HG02571 (cell line): ENCODE data around the gene NBR1.
"Not testable (repeated sequence)": the region's sequence is repeated elsewhere in the genome, so short reads cannot be mapped to it uniquely, and the experiment has no call there.

Experiments
- ATAC-seq: cut with Tn5 transposase; IDR thresholded peaks from one replicate; pipeline ENCODE4 v1.9.1; 2021; ENCODE audit warnings: mild to moderate bottlenecking, moderate library complexity; ENCODE audit not compliant: unreplicated experiment

NBR1 gene, protein sequence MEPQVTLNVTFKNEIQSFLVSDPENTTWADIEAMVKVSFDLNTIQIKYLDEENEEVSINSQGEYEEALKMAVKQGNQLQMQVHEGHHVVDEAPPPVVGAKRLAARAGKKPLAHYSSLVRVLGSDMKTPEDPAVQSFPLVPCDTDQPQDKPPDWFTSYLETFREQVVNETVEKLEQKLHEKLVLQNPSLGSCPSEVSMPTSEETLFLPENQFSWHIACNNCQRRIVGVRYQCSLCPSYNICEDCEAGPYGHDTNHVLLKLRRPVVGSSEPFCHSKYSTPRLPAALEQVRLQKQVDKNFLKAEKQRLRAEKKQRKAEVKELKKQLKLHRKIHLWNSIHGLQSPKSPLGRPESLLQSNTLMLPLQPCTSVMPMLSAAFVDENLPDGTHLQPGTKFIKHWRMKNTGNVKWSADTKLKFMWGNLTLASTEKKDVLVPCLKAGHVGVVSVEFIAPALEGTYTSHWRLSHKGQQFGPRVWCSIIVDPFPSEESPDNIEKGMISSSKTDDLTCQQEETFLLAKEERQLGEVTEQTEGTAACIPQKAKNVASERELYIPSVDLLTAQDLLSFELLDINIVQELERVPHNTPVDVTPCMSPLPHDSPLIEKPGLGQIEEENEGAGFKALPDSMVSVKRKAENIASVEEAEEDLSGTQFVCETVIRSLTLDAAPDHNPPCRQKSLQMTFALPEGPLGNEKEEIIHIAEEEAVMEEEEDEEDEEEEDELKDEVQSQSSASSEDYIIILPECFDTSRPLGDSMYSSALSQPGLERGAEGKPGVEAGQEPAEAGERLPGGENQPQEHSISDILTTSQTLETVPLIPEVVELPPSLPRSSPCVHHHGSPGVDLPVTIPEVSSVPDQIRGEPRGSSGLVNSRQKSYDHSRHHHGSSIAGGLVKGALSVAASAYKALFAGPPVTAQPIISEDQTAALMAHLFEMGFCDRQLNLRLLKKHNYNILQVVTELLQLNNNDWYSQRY

DNA sequence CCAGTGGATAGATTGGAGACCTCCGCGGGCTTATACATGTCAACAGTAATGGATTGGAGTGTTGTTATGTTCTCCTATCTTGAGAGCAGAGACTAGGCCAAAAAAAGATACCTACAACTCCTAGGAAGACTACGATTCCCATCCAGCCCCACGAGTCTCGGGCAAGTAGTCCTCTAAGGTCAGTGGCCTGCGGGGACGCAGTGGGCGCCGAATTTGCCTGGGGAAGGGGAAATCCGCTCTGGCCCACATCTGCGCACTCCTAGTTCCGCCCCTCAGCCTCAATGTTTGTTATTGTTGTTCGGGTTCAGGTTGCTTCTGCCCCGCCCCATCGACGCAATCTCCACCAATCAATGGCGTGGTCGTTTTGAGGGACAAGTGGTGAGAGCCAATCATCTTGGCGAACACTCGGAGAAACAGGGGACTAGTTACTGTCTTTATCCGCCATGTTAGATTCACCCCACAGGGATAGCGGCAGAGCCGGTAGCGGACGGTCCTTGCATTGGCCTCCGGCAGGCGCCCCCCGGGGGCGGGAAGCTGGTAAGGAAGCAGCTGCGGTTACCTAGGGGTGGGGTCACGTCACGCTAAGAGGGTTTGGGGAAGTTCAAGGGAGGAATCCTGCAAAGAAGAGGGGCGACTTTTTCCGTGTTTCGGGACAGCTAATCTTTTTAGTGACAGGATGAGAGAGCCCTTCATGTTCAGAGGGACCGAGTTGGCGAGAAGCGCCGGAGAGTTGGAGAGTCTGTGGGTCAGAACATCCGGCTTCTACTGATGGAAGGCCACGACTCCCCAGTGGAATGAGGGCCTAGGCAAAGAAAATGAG lies at the start of gene NBR1:
NBR1 (plus strand) TSS at position 449 of the 820 bp plus-strand sequence. CDS start 4,586 bp downstream, outside the sequence.
- ATAC-seq = peak; percentile 73

DNA sequence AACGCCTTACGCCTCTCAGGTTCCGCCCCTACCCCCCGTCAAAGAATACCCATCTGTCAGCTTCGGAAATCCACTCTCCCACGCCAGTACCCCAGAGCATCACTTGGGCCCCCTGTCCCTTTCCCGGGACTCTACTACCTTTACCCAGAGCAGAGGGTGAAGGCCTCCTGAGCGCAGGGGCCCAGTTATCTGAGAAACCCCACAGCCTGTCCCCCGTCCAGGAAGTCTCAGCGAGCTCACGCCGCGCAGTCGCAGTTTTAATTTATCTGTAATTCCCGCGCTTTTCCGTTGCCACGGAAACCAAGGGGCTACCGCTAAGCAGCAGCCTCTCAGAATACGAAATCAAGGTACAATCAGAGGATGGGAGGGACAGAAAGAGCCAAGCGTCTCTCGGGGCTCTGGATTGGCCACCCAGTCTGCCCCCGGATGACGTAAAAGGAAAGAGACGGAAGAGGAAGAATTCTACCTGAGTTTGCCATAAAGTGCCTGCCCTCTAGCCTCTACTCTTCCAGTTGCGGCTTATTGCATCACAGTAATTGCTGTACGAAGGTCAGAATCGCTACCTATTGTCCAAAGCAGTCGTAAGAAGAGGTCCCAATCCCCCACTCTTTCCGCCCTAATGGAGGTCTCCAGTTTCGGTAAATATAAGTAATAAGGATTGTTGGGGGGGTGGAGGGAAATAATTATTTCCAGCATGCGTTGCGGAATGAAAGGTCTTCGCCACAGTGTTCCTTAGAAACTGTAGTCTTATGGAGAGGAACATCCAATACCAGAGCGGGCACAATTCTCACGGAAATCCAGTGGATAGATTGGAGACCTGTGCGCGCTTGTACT lies 45.7 kb upstream of the NBR1 start, which contains the start of gene BRCA1:
BRCA1 (minus strand) TSS at position 232 of the 834 bp plus-strand sequence. CDS start 1,268 bp downstream, outside the sequence.
- ATAC-seq = peak; percentile 96

DNA sequence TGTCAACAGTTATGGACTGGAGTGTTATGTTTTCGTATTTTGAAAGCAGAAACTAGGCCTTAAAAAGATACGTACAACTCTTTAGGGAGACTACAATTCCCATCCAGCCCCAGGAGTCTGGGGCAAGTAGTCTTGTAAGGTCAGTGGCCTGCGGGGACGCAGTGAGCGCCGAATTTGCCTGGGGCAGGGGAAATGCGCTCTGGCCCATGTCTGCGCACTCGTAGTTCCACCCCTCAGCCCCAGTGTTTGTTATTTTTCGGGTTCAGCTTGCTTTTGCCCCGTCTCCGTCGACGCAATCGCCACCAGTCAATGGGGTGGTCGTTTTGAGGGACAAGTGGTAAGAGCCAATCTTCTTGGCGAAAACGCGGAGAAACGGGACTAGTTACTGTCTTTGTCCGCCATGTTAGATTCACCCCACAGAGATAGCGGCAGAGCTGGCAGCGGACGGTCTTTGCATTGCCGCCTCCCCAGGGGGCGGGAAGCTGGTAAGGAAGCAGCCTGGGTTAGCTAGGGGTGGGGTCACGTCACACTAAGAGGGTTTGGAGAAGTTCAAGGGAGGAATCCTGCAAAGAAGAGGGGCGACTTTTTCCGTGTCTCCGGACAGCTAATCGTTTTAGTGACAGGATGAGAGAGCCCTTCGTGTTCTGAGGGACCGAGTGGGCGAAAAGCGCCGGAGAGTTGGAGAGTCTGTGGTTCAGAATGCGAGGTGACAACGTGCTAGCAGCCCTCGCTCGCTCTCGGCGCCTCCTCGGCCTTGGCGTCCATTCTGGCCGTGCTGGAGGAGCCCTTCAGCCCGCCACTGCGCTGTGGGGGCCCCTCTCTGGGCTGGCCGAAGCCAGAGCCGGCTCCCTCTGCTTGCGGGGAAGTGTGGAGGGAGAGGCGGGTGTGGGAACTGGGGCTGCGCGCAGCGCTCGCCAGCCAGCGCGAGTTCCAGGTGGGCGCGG lies 44.8 kb upstream of the NBR1 start:
- ATAC-seq = no peak

DNA sequence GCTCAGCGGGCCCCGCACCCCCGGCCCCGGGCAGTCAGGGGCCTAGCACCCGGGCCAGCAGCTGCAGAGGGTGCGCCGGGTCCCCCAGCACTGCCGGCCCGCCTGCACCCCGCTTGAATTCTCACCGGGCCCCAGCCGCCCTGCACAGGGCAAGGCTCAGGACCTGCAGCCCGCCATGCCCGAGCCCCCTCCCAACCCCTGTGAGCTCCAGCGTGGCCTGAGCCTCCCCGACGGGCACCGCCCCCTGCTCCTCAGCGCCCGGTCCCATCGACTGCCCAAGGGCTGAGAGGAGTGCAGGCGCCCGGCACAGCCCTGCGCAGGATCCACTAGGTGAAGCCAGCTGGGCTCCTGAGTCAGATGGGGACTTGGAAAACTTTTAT lies 44.1 kb upstream of the NBR1 start:
- no peak for ATAC-seq

DNA sequence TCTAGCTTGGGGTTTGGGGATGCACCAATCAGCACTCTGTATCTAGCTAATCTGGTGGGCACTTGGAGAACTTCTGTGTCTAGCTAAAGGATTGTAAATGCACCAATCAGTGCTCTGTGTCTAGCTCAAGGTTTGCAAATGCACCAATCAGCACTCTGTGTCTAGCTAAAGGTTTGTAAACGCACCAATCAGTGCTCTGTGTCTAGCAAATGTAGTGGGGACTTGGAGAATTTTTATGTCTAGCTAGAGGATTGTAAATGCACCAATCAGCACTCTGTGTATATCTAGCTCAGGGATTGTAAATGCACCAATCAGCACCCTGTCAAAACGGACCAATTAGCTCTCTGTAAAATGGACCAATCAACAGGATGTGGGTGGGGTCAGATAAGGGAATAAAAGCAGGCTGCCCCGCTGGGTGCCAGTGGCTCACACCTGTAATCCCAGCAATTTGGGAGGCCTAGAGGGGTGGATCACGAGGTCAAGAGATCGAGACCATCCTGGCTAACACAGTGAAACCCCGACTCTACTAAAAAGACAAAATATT lies 43.6 kb upstream of the NBR1 start:
- not testable (repeated sequence) for ATAC-seq

DNA sequence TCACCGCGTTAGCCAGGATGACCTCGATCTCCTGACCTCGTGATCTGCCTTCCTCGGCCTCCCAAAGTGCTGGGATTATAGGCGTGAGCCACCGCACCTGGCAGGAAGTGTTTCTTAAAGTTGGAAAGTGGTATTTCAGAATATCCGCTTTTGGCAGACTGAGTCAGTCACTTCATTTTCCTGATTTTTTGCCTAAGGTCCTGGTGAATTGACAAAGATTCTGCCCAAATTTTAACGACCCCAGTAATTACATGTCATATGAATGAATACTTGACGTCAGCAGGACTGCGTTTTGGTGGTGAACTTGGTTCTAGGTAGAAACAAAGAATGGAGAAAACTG lies 41.4 kb upstream of the NBR1 start:
- ATAC-seq = no peak

DNA sequence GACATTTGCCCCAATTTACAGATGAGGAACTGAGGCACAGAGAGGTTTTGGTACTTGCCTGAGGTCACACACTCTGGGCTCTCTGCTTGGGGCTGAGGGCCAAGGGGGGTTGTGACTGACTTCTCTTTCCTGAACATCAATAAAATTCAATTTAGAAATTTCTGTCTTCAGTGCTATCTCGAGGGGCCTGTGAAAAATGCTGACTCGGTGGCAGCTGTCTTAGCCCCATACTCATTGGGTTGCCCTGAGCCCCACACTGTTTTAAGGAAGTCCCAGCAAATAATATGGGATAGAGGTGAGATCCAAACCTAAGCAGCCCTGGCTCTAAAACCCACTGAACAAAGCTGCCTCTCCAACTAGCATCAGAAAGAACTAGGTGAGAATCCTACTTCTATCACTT lies 38.9 kb upstream of the NBR1 start:
- no peak for ATAC-seq

DNA sequence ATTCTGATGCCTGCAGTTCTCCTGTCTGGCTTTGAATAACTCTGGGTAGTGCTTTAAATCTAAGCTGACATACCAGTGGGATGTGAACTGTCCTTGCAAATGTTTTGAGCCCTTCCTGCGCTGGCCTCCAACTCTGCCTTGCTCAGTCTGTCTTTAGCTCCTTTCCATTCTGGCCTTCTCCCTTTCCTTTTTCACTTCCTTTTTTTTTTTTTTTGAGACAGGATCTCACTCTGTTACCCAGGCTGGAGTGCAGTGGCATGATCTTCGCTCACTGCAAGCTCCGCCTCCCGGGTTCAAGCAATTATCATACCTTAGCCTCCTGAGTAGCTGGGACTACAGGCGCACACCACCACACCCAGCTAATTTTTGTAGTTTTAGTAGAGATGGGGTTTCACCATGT lies 37.6 kb upstream of the NBR1 start:
- ATAC-seq = not testable (repeated sequence)

DNA sequence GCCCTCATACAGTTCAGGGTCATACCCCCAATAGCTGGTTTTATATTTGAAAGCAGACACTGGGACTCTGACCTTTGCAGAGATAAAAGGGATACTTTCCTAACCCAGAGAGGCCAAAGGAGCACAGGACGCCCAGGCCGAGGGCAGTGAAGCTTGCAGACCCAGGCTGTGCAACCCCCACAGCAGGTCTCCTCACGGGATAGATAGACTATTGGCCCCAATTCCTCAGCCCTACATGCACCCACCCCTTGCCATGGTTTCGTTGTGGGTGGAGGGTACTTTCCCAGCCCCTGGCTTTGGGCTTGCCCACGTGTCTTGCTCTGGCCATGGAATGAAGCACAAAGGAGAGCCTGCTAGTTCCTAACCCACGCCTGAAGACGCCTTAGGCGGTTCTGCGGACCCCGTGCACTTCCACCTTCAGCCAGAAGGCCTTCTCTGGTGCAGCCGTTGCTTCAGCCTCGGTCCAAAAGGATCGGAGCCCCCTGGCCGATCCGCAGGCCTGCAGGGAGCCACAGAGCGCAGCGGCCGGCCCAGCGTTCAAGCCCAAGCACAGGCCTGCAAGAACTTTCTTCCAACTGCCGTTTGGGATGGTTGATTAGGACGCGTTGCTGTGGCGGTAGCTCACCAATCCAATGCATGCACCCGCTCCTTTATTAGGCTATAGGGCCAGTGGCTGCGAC lies 36.1 kb upstream of the NBR1 start:
- ATAC-seq = no peak

DNA sequence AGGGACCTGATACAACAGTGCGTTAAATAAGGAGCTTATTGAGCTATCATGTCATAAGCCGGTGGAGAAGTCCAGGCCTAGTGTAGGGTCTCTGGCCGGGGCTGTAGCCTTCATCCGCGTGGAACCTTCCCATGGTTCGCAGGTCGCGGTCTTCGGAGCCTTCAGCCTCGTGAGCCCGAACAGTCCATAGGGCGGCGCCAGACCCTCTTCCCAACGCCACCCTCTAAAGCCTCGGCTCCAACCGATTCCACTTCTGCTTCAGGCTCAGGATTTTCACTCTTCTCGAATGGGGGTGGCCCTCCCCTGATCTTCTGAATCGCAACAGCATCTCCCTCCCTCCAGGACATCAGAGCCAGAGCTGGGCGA lies 35.6 kb upstream of the NBR1 start:
- no peak for ATAC-seq

DNA sequence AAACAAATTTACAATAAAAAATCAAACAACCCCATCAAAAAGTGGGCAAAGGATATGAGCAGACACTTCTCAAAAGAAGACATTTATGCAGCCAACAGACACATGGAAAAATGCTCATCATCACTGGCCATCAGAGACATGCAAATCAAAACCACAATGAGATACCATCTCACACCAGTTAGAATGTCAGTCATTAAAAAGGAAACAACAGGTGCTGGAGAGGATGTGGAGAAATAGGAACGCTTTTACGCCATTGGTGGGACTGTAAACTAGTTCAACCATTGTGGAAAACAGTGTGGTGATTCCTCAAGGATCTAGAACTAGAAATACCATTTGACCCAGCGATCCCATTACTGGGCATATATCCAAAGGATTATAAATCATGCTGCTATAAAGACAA lies 34.4 kb upstream of the NBR1 start:
- ATAC-seq = not testable (repeated sequence)

DNA sequence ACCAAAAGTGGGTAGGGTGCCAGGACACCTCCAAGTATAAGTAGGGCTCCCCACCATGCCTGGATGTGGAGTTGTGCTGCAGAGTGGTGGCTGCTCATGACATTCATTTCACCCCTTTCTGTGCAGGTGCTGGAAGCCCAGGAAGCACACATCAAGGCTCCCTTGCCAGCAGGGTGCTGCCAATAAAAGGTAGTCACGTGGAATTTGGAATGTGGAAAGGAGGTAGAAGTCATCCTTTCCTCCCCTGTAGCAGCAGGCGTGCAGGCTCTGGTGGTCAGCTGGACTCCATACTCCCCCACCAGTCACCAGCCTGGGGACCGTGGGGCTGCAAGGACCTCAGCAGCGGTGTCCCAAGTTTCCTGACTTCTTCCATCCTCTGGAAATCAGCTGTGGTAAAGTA lies 32.5 kb upstream of the NBR1 start:
- ATAC-seq = not testable (repeated sequence)

DNA sequence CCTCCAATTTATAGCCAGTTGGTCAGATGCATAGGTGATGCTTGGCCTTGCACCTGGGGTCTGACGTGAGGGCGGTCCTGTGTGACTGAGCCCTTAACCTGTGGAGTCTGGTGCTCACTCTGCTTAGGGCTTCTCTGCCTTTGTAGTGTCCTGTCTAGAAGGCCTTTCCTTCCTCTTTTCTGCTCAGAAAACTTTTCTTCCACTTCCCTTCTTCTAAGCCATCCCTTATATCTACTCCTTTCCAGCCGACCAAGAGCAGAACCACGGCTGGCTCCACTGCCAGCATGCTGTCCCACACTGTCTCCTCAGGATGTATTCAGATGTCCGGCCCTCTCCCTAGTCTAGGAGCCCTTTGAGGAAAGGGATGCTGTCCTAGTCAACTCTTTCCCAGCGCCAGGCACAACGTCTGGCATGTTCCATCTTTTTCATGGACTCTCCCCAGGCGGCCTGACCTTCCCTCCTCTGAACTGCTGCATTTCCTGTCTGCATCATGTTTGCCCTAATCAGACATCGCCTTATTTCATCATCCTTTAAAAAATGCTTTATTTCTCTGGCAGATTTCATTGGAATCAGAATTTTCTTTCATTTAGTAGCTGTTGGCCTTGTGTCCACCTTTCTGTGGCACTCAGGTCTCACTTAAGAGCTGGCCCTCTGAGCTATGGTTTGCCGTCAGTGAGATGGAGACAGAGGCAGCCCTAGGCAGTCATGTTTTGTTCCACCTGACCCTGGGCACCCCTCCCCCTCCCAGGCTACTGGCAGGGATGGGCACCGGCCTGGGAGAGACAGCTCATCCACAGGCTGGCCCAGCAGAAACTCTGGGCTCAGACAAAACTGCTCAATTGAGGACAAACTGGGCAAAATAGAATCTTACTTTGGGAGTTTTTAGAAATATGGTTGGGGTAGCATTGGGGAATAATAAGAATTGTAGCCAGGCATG lies 30.4 kb upstream of the NBR1 start:
- no peak for ATAC-seq

DNA sequence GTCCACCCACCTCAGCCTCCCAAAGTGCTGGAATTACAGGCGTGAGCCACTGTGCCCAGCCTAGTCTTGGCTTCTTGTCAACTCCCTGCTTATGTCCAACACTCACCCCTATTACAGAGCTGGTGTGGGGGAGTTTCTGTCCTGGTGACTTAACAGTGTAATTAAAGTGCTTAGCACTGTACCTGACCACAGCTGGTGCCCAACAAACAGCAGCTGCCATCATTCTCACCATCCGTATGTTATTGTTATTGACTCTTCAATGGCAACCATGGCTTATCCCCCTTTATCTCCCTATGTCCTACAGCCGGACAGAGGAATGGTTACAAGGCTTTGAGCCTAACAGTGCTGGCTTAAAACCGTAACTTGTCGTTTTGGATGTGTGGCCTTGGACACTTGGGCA lies 28.9 kb upstream of the NBR1 start:
- ATAC-seq = no peak

DNA sequence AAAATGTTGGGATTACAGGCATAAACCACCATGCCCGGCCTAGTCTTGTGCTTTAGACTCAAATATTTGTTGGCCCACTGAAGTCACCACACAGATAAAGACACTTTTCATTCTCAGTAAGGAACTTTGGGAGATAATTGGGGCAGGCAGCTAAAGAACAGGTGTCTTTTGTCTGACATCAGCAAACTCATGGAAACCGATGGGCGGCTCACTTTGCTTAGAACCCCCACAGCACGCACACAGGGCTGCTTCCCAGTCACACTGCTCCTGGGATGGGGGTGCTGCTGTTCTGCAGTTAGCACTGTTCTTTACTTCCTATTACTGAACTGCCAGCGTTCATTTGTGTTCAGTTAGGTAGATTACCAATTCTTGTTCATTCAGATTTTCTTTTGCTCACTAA lies 27.8 kb upstream of the NBR1 start:
- ATAC-seq = no peak

DNA sequence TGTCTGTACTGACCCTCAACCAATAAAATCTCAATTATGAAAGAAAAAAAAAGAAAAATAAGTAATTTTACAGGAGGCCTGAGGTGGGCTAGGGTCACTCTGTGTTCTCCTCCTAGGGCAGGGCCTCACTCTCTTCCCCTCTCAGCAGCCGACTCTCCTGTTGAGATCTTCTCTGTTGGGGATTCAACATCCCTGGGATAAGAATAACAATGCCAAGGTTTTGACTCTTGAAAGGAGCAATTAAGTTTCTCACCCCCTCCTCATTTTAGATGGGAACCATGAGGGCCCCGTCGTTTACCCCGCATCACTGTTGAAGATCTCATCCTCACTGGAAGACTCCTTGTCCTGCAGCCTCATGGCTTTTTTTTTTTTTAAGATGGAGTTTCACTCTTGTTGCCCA lies 24.4 kb upstream of the NBR1 start:
- no peak for ATAC-seq

DNA sequence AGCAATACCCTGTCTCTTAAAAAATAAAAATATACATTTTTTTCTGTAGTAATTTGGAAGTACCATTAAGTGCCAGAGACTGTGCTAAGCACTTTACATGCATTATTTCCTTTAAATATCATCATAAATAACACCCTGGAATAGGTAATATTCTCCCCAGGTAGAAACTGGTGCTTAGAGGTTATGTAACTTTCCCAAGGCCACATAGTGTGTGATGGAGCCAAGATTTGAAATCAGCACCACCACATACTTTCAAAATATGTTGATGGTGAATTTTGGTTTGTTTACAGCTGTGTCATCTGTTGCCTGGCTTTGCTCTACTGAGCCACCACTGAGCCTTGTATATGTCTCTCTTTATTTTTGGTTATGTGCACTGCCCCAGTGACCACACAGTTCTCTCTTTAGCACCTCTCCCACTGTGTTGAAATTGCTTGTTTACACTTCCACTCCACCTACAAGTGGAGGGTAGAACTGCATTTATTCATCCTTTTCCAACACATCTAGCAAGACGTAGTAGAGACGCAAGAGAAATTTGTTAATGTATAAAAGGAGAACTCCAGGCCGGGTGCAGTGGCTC lies 19.0 kb upstream of the NBR1 start:
- no peak for ATAC-seq
